IgD-negative memory B cell (primary cell): Measurements from ENCODE around the gene ATXN1. TPM values are rescaled to one million over a fixed set of nuclear protein-coding genes. Genes with fewer than 3 reads are reported as not detected.
A peak's percentile ranks its signal among the peaks of the same experiment; 100 is the strongest.

Experiments
- H3K27ac Mint-ChIP-seq, 3 donors: one replicate each; pipeline ENCODE4 v1.8.0; 2020 to 2022; ENCODE audit warnings: mild to moderate bottlenecking in 3 of 3, mixed read lengths in 3 of 3, moderate library complexity in 1 of 3
- H3K27me3 Mint-ChIP-seq: one replicate; pipeline ENCODE4 v1.8.0; 2021; ENCODE audit warnings: mixed read lengths
- H3K36me3 Mint-ChIP-seq: one replicate; pipeline ENCODE4 v1.8.0; 2020; ENCODE audit warnings: mild to moderate bottlenecking, mixed read lengths
- H3K4me1 Mint-ChIP-seq, 3 donors: one replicate each; pipeline ENCODE4 v1.8.0; 2020 to 2022; ENCODE audit warnings: mixed read lengths in 3 of 3, mild to moderate bottlenecking in 1 of 3
- H3K4me3 Mint-ChIP-seq, 4 donors: one replicate each; pipeline ENCODE4 v1.8.0; 2020 to 2022; ENCODE audit warnings: mild to moderate bottlenecking in 4 of 4, mixed read lengths in 4 of 4, moderate library complexity in 3 of 4
- H3K9me3 Mint-ChIP-seq, 3 donors: one replicate each; pipeline ENCODE4 v1.8.0; 2020 to 2021; ENCODE audit warnings: mixed read lengths in 3 of 3, mild to moderate bottlenecking in 1 of 3
- polyA plus RNA-seq: library from polyadenylated mRNA; unstranded; fragments of 300-500 nt; fragmentation: Illumina TruSeq; gene quantifications from one replicate; pipeline ENCODE4 v1.2.3, GENCODE V29; 2021

The ATXN1 gene
- 5.0 TPM for polyA plus RNA-seq

- Mint-ChIP-seq H3K27me3 (no peaks in the 10 kb centered on the region), H3K4me3 (peak within 1 kb of the TSS; percentile 96 to 99 (median 97)), H3K4me1 (peaks cover 16 to 35% (median 32%) of the 10 kb centered on the region in 3 donors), H3K9me3 (no peaks in the 10 kb centered on the region), H3K36me3 (no peaks in the 10 kb centered on the region), H3K27ac (peak within 1 kb of the TSS; percentile 90 to 98 (median 97))
Measured at GRCh38 chr6:16760516-16761470, at the start of gene ATXN1. Gene ATXN1, minus strand, starts transcription at chr6:16761460.

DNA sequence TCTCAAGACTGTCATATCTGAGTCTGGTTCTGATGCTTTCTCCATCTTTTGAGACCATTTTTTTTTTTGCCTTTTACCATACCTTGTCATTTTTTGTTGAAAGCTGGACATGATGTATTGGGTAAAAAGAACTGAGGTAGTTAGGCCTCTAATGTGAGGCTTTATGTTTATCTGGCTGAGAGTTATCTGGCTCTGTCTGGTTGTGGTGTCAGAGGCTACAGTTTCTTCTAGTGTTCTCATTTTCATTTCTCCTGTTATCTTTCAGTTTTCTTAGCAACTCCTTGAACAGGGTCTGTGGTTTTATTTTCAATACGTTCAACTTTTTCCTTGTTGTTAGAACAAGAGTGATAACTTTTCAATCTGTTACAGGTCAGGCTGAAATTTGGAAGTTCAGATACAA, 49.2 kb upstream of the ATXN1 start:
- Mint-ChIP-seq H3K4me1 (no peaks in the 10 kb centered on the region), H3K27me3 (peaks cover 7% of the 10 kb centered on the region), H3K9me3 (peaks cover 9 to 29% (median 12%) of the 10 kb centered on the region in 3 donors), H3K4me3 (no peak overlapping the region), H3K27ac (no peak overlapping the region), H3K36me3 (no peaks in the 10 kb centered on the region)

GRCh38 chr6:16809753-16810358, 48.6 kb upstream of the ATXN1 start:
- Mint-ChIP-seq H3K4me3 (no peak overlapping the region), H3K27ac (no peak overlapping the region), H3K9me3 (peaks cover 9 to 29% (median 12%) of the 10 kb centered on the region in 3 donors), H3K36me3 (no peaks in the 10 kb centered on the region), H3K4me1 (no peaks in the 10 kb centered on the region), H3K27me3 (peaks cover 7% of the 10 kb centered on the region)

DNA sequence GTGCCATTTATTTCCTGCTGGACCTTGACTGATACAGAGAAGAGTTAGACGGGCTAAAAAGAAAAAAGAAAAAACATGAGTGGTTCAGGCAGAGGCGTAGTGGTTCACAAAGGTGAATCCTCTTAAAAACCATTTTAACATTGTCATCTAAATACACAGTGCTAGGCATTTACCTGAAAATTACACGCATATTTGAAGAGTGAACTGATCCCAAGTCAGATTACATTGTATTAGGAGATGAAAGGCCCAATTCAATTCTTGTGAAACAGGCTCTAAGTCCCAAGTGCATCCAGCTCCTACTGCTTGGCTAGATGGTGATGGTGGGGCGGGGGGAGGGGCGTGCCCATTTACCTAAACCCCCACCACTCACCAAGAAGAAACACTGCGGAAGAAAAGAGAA, 46.7 kb upstream of the ATXN1 start:
- Mint-ChIP-seq H3K36me3 (no peaks in the 10 kb centered on the region), H3K27me3 (peaks cover 7% of the 10 kb centered on the region), H3K4me1 (no peaks in the 10 kb centered on the region), H3K4me3 (no peak overlapping the region), H3K9me3 (peaks cover 6 to 19% (median 9%) of the 10 kb centered on the region in 3 donors), H3K27ac (no peak overlapping the region)

DNA sequence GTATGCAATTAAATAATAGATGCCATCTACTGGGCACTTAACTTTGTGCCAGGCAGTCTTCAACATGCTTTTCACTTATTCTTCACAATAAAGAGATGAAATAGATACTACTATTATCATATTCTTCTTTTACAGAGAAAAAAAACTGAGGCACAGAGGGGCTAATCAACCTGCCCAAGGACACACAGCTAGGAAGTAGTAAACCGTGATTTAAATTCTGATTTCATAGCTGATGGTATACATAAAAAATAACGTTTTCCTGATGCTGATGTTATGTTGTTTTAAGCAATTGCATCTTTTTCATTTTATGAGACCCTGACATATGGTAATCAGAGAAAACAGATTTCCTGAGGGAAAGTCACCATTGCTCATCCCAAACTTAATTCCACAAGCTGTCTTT, 45.1 kb upstream of the ATXN1 start:
- H3K36me3 Mint-ChIP-seq, result no peaks in the 10 kb centered on the region
- no peak overlapping the region for H3K27ac Mint-ChIP-seq
- H3K27me3 Mint-ChIP-seq, result peaks cover 6% of the 10 kb centered on the region
- peaks cover 0 to 5% (median 5%) of the 10 kb centered on the region in 3 donors for H3K9me3 Mint-ChIP-seq
- no peaks in the 10 kb centered on the region for H3K4me1 Mint-ChIP-seq
- no peak overlapping the region for H3K4me3 Mint-ChIP-seq

DNA sequence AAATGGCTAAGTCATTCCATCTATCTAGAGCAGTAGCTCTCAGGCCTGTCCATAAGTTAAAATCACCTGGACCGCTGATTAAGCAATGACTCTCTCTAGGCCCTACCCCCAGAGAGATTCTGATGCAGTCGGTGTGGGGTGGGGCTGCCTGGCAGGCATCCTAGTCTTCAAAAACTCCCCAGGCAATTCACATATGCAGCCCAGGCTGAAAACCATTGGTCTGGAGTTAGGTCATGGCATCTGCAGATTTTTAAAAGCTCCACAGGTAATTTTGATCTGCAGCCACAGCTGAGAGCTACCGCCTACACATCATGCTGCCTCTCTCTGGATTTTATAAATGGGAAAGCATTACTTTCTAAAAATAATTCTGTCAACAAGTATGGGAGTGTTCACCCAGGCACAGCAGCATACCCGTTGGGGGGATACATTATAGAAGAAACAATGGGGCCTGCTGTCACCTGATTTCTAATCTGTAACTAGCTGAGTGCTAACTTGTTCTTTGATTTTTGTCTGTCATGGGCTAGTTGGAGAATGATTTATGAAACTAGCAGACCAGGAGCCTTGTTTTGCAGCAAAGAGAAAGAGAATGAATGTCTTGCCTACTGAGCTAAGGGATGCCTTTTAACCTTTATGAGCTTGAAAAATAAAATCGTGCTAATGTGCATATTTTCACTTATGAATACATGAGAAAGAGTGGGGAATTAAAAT, 44.1 kb upstream of the ATXN1 start:
- Mint-ChIP-seq H3K27me3 (peaks cover 6% of the 10 kb centered on the region), H3K4me3 (no peak overlapping the region), H3K27ac (peak overlapping the region in 1 of 3 donors; percentile 8), H3K9me3 (peaks cover 0 to 4% (median 4%) of the 10 kb centered on the region in 3 donors), H3K4me1 (no peaks in the 10 kb centered on the region), H3K36me3 (no peaks in the 10 kb centered on the region)

DNA sequence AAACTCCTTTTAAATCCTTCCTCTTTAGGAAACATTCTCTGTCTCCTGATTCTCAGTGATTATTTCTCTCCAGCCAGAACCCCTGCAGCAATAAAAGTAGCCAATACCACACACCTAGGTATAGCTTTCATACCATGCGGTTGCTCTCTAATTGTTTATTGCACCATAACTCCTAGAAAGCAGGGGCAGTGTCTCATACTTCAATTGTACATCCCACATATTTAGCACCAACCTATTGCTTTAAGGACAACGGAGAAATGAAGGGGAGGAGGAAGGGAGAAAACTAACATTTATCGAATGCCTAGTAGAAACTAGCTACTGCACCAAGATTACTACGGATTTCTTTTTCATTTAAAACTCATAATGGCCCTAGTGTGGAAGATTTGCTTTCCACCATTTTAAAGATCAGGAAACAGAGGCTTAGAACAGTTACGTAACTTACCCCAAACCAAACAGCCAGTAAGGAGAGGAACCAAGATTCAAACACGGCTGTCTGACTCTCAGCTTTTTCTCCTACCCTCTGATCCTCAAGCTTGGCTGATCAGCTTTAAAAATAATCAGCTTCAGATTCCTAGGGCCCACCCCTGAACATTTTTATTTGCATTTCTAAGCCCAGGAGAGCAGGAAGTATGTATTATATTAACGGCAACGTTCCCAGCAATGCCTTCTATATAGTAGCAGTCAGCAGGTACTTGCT, 43.4 kb upstream of the ATXN1 start:
- H3K27me3 Mint-ChIP-seq, result peaks cover 2% of the 10 kb centered on the region
- H3K4me3 Mint-ChIP-seq, result no peak overlapping the region
- H3K9me3 Mint-ChIP-seq, result no peaks in the 10 kb centered on the region
- no peaks in the 10 kb centered on the region for H3K36me3 Mint-ChIP-seq
- H3K27ac Mint-ChIP-seq, result no peak overlapping the region
- no peaks in the 10 kb centered on the region for H3K4me1 Mint-ChIP-seq

DNA sequence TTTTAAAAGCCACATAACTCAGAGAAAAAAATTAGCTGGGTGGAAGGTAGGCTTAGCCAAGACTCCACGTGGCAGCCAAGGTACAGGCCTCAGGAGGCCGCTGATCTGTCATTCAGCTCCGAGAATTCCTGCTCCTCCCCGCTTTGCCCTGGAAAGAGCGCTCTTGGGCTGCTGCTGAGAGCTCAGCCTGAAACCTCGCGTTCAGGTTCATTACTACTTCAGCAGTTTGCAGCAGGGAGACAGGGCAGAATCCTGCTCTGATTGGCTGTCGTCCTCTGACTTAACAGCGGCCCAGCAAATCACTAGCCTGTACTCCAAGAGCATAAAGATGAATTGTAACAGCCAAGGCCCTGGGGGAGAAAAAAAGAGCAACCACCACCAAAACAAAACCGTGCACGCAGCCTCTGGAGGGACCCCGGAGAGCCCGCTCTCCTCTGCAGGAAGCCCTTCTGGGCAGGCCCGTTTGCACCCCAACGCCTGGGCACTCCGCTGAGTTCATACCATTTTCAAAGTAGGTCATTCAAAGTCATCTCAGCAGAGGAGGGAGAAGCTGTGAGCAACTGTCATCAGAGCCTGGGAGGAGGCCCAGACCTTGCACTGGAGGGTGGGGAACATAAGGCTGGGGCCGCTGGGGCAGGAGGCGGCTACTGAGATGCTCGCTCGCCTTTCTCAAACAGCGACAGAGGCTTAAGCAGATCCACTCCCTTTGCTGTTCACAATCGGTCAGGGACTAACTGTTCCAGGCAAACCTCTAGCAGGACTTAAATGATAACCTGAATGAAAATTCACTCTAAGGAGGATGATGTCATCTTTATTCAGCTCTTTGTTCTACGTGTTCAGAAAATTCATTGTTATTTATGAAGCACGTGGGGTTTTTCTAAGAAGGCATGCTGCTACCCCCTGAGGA, 42.3 kb upstream of the ATXN1 start:
- H3K9me3 Mint-ChIP-seq, result no peaks in the 10 kb centered on the region
- peaks cover 2% of the 10 kb centered on the region for H3K27me3 Mint-ChIP-seq
- H3K36me3 Mint-ChIP-seq, result no peaks in the 10 kb centered on the region
- no peak overlapping the region for H3K27ac Mint-ChIP-seq
- H3K4me3 Mint-ChIP-seq, result no peak overlapping the region
- no peaks in the 10 kb centered on the region for H3K4me1 Mint-ChIP-seq

DNA sequence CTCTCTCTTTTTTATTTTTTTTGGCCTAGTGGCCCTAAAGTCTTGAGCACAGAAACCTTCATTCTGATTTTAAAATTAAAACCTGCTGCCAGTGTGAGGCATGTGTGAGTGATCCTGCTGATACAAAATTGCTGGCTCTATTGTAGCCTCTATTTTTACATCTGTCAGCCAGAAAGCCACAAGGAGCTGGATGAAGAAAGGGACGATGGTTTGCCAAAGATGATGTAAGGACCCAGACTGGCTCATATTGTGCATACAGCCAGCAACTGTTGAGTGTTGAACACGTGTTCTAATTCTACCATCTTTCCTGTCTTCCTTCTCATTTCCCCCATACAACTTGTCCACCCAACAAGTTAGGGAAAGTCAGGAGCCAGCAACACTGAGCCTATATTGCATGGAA, 40.8 kb upstream of the ATXN1 start:
- Mint-ChIP-seq H3K9me3 (no peaks in the 10 kb centered on the region), H3K27me3 (peaks cover 2% of the 10 kb centered on the region), H3K4me1 (no peaks in the 10 kb centered on the region), H3K36me3 (no peaks in the 10 kb centered on the region), H3K27ac (no peak overlapping the region), H3K4me3 (no peak overlapping the region)

- Mint-ChIP-seq H3K27ac (no peak overlapping the region), H3K9me3 (no peaks in the 10 kb centered on the region), H3K4me3 (no peak overlapping the region), H3K27me3 (no peaks in the 10 kb centered on the region), H3K36me3 (no peaks in the 10 kb centered on the region), H3K4me1 (no peaks in the 10 kb centered on the region)
Measured at GRCh38 chr6:16800942-16801341, 39.7 kb upstream of the ATXN1 start.

GRCh38 chr6:16800341-16800740, 39.1 kb upstream of the ATXN1 start:
- no peaks in the 10 kb centered on the region for H3K36me3 Mint-ChIP-seq
- H3K27ac Mint-ChIP-seq, result no peak overlapping the region
- H3K9me3 Mint-ChIP-seq, result no peaks in the 10 kb centered on the region
- peaks cover under 1% of the 10 kb centered on the region for H3K27me3 Mint-ChIP-seq
- no peaks in the 10 kb centered on the region for H3K4me1 Mint-ChIP-seq
- H3K4me3 Mint-ChIP-seq, result no peak overlapping the region

DNA sequence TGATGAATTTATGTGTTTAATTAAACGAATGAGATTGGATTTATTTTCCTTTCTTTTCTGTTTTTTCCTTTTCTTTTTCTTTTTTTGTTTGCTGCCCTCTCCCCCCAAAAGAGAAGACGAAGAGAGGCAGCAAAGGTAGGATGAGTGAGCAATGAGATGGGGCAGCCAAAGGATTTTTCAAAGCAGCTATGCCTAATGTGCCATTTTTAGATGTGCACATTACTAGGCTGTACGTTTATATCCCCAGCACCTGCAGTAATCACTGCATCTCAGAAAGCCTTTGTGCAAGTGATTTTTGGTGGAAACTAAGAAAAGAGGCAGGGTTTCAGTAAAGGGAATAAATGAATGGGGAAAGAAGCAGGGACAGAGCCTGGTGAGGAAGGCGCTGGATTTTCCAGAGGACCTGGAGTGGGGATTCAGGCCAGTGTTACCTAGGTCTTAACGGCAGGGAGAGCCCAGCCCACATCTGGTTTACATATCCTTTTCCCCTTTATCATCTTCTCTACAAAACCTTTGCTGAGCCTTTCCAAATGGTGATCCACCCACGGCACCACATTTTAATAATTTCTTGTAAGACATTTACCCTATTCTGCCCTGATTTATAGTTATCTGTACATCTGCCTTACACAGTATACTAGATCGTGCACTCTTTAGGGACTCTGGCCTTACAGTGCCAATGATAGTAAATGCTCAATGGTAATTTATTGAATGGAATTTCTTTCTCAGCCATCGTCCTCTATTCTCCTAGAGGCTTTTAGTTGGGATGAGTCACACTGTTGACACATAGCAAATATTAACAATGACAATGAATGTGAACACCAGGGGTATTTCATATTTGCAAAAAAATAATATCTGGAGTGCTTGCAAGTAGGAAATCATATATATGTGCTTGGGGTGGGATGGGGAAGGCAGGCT, 38.3 kb upstream of the ATXN1 start:
- H3K4me1 Mint-ChIP-seq, result no peaks in the 10 kb centered on the region
- no peaks in the 10 kb centered on the region for H3K9me3 Mint-ChIP-seq
- H3K4me3 Mint-ChIP-seq, result peak overlapping the region in 1 of 4 donors; percentile 14
- peaks cover 2% of the 10 kb centered on the region for H3K27me3 Mint-ChIP-seq
- H3K36me3 Mint-ChIP-seq, result no peaks in the 10 kb centered on the region
- H3K27ac Mint-ChIP-seq, result no peak overlapping the region

DNA sequence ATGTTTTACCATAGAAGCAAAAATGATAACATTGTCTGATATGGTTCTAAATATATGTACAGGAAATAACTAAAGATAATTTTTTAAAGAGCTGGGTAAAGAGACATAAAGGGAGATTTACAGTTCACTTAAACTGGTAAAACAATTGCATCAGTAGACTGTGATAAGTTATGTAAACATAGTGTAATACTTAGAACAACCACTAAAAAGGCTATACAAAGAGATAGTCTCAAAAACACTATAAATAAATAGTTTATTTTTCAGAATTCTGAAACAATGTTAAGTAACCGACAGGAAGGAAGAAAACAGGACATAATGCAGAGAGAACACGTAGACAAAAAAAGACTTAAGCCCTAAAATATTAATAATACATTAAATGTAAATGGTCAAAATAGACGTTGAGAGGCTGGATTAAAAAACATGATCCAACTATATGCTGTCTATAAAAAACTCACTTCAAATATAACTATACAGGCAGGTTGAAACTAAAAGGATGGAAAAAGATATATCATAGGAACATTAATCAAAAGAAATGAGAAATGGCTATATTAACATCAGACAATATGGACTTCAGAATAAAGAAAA, 32.7 kb upstream of the ATXN1 start:
- Mint-ChIP-seq H3K27me3 (peaks cover 4% of the 10 kb centered on the region), H3K36me3 (no peaks in the 10 kb centered on the region), H3K4me1 (no peaks in the 10 kb centered on the region), H3K4me3 (no peak overlapping the region), H3K27ac (no peak overlapping the region), H3K9me3 (peaks cover 0 to 6% (median 3%) of the 10 kb centered on the region in 3 donors)
